Activated B cell treated with CpG ODN at 0.5 μM for 24 hours (primary cell): ENCODE results near the gene WFIKKN1. TPM values are rescaled to one million over a fixed set of nuclear protein-coding genes. Genes with fewer than 3 reads are reported as not detected.
A peak's percentile ranks its signal among the peaks of the same experiment; 100 is the strongest.

Source experiments
- ATAC-seq: fragments of 200-7000 bp; cut with Tn5 transposase; one replicate; pipeline ENCODE4 v1.10.0; 2021; ENCODE audit warnings: low read depth, mild to moderate bottlenecking, moderate library complexity
- CTCF ChIA-PET: fragments of 350-600 bp; sonication (Branson Sonifier 250); formaldehyde crosslinking; loops from one replicate; lab custom pipeline; 2021; ENCODE audit warnings: antibody characterized with exemption; lab: Charles Lee
- POLR2A ChIA-PET: fragments of 350-600 bp; sonication (Branson Sonifier 250); formaldehyde crosslinking; loops from one replicate; lab custom pipeline; 2021; ENCODE audit warnings: antibody characterized with exemption; lab: Charles Lee
- DNase-seq: peaks from one replicate; pipeline ENCODE4 v3.0.0; 2022
- H3K27ac Mint-ChIP-seq: one replicate; pipeline ENCODE4 v1.8.0; 2020; ENCODE audit warnings: mixed read lengths
- H3K27me3 Mint-ChIP-seq: one replicate; pipeline ENCODE4 v1.8.0; 2021; ENCODE audit warnings: mixed read lengths
- H3K36me3 Mint-ChIP-seq: one replicate; pipeline ENCODE4 v1.8.0; 2021; ENCODE audit warnings: low read depth, mixed read lengths
- H3K4me1 Mint-ChIP-seq: one replicate; pipeline ENCODE4 v1.8.0; 2021; ENCODE audit warnings: mixed read lengths
- H3K4me3 Mint-ChIP-seq: one replicate; pipeline ENCODE4 v1.8.0; 2020; ENCODE audit warnings: mild to moderate bottlenecking, mixed read lengths
- H3K9me3 Mint-ChIP-seq: one replicate; pipeline ENCODE4 v1.8.0; 2020; ENCODE audit warnings: mixed read lengths
- intact Hi-C: fragments of 100-400 bp; cut with micrococcal nuclease; formaldehyde crosslinking; loops from one replicate; pipeline ENCODE4 v1.15.1; 2024
- total RNA-seq: library from RNA; stranded (reverse); gene quantifications from 2 replicates; pipeline ENCODE4 v1.2.3, GENCODE V29; 2022
- TF ChIP-seq, protein P1 (sequence below): fragments of 200-600 bp; IDR thresholded peaks from one replicate; pipeline ENCODE4 v1.8.0; 2022; ENCODE audit warnings: antibody characterized with exemption, mild to moderate bottlenecking

The WFIKKN1 gene
- total RNA-seq, 1 donor from 2014 or later = 0.47 TPM

DNA sequence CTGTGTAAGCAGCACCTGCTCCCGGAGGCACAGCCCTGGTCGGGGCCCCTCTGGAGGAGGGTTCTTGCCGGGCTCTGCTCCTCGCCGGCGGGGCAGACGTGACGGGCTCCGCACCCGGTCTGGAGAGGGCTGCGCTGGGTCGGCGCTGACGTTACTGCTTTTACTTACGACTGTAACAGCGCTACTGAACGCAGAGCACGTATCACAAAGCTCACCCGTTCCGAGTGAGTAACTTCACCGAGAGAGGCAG is 42.2 kb upstream of the WFIKKN1 start:
- ATAC-seq (peak; percentile 21), DNase-seq (peak; percentile 70)
- ChIA-PET CTCF (interaction anchor here (1.3 kb wide), 1 partner anchor 9 kb away, joined by 4 read pairs; no protein-coding TSS in a partner anchor), POLR2A (interaction anchor here (0.6 to 2.3 kb wide), 8 partner anchors 9 to 422 kb away, joined by 3 to 14 read pairs (median 5); partner anchors contain the start of genes METTL26, NHLRC4, PIGQ and WDR90)
- H3K4me3 Mint-ChIP-seq = peak overlapping the region; percentile 95
- peaks cover 7% of the 10 kb centered on the region for H3K36me3 Mint-ChIP-seq
- intact Hi-C loops = loop anchor here (2.0 to 5.0 kb wide), 3 partner anchors 72 to 186 kb away; partner anchors contain the start of genes CIAO3 and DECR2
- H3K9me3 Mint-ChIP-seq = no peaks in the 10 kb centered on the region
- no peaks in the 10 kb centered on the region for H3K27me3 Mint-ChIP-seq
- TF ChIP-seq, protein P1, sequence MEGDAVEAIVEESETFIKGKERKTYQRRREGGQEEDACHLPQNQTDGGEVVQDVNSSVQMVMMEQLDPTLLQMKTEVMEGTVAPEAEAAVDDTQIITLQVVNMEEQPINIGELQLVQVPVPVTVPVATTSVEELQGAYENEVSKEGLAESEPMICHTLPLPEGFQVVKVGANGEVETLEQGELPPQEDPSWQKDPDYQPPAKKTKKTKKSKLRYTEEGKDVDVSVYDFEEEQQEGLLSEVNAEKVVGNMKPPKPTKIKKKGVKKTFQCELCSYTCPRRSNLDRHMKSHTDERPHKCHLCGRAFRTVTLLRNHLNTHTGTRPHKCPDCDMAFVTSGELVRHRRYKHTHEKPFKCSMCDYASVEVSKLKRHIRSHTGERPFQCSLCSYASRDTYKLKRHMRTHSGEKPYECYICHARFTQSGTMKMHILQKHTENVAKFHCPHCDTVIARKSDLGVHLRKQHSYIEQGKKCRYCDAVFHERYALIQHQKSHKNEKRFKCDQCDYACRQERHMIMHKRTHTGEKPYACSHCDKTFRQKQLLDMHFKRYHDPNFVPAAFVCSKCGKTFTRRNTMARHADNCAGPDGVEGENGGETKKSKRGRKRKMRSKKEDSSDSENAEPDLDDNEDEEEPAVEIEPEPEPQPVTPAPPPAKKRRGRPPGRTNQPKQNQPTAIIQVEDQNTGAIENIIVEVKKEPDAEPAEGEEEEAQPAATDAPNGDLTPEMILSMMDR = no peak
- H3K27ac Mint-ChIP-seq = peak overlapping the region; percentile 97
- peaks cover 39% of the 10 kb centered on the region for H3K4me1 Mint-ChIP-seq

DNA sequence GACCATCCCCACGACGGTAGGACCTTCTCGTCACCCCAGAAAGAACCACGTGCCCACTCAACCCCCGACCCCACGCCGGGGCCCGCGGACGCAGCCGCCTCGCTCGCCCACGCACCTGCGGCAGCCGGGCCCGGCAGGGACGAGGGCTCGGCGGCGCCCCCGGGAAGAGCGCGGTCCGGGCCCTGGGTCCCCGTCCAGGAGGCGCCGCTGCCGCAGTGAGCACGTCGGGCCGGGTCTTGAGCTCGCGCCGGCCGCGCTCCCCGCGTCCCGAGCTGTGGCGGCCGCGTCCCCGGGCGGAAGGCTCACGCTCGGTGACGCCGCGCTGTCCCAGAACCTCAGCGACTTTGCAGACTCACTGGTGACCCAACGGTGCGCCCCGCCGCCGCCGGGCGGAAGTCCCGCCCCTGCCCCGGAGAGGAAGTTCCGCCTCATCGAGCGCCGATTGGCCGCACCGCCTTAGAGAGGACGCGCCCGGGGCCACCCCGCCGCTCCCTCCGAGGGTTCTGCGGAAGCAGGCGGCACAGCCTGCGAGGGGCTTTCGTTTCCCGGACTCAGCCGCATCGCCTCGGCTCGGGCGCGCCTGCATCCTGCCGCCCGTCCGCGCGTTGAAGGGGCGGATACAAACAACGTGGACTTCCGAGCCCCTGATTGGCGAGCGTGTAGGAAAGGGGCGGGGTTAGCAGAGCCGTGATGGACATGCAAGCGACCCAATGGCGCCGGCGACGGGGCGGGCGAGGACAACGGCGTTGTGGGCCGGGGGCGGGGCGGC is 41.7 kb upstream of the WFIKKN1 start:
- peaks cover 7% of the 10 kb centered on the region for H3K36me3 Mint-ChIP-seq
- peaks cover 41% of the 10 kb centered on the region for H3K4me1 Mint-ChIP-seq
- POLR2A ChIA-PET = interaction anchor here (0.6 to 2.3 kb wide), 7 partner anchors 10 to 238 kb away, joined by 3 to 14 read pairs (median 5); partner anchors contain the start of genes METTL26, NHLRC4, PIGQ and WDR90
- CTCF ChIA-PET = interaction anchor here (1.3 kb wide), 1 partner anchor 9 kb away, joined by 4 read pairs; no protein-coding TSS in a partner anchor
- H3K4me3 Mint-ChIP-seq = peak overlapping the region; percentile 99
- peak overlapping the region; percentile 100 for H3K27ac Mint-ChIP-seq
- intact Hi-C loops = loop anchor here (1.0 to 5.0 kb wide), 7 partner anchors 47 to 237 kb away; partner anchors contain the start of genes AXIN1, CAPN15, CIAO3 and DECR2
- ATAC-seq = peak; percentile 74
- no peaks in the 10 kb centered on the region for H3K9me3 Mint-ChIP-seq
- DNase-seq = peak; percentile 99
- H3K27me3 Mint-ChIP-seq = no peaks in the 10 kb centered on the region
- TF ChIP-seq, protein P1 = no peak

DNA sequence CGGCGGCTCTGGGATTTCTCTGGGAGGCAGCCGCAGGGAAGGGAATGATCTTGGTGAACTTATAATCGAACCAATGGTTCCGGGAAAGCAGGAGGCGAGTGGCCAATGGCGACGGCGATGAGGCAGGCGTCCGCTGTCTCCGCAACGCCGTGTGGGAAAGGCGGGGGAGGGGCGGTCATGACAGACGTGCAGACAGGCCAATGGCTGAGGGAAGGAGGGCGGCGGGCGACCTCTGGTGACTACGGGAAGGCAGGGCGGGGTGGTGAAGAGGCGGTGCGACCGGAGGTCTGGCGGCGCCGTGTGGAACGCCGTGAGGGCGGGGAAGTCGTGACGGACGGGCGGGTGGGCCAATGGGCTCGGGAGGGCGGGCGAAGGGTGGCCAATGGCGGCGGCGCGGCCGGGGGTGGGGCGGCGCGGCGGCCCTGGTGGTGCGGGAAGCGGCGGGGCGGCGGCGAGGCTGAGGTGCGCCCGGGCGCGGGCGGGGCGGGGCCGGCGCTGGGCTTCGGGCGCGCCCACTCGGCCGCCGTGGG is 41.1 kb upstream of the WFIKKN1 start, which contains the start of gene RAB40C:
RAB40C (plus strand) TSS at position 409 of the 530 bp plus-strand sequence. CDS start 226 bp downstream, outside the sequence.
- intact Hi-C loops = loop anchor here (1.0 to 5.0 kb wide), 7 partner anchors 47 to 237 kb away; partner anchors contain the start of genes AXIN1, CAPN15, CIAO3 and DECR2
- CTCF ChIA-PET = no interaction called here
- TF ChIP-seq, protein P1 = no peak
- peaks cover 7% of the 10 kb centered on the region for H3K36me3 Mint-ChIP-seq
- peaks cover 42% of the 10 kb centered on the region for H3K4me1 Mint-ChIP-seq
- DNase-seq (peak; percentile 96), ATAC-seq (peak; percentile 86)
- POLR2A ChIA-PET = no interaction called here
- H3K27ac Mint-ChIP-seq = peak within 1 kb of the TSS; percentile 100
- H3K27me3 Mint-ChIP-seq = no peaks in the 10 kb centered on the region
- no peaks in the 10 kb centered on the region for H3K9me3 Mint-ChIP-seq
- peak within 1 kb of the TSS; percentile 99 for H3K4me3 Mint-ChIP-seq

DNA sequence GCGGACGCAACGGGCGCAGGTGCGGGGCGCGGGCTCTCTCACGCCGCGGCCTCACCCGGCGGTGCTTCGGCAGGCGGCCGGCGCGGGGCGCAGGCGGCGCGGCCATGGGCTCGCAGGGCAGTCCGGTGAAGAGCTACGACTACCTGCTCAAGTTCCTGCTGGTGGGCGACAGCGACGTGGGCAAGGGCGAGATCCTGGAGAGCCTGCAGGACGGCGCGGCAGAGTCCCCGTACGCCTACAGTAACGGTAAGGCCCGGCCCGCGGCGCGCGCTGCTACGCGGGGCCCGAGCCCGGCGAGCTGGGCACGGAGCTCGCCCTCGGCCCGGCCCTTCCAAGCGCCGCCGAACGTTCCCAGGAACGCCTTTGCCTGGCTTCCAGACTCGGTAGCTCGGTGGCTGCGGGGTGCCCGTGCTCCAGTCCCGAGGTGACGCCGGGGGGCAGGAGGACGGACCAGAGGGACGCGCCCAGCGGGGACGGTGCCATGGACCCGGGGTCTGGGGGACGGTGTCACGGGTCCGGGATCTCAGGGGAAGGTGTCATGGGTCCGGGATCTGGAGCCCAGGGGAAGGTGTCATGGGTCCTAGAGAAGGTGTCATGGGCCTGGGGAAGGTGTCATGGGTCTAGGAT is 40.5 kb upstream of the WFIKKN1 start:
- CTCF ChIA-PET = no interaction called here
- H3K27ac Mint-ChIP-seq = no peak overlapping the region
- TF ChIP-seq, protein P1 = no peak
- peak overlapping the region; percentile 80 for H3K4me3 Mint-ChIP-seq
- H3K27me3 Mint-ChIP-seq = no peaks in the 10 kb centered on the region
- H3K9me3 Mint-ChIP-seq = no peaks in the 10 kb centered on the region
- DNase-seq = no peak
- ATAC-seq = no peak
- peaks cover 42% of the 10 kb centered on the region for H3K4me1 Mint-ChIP-seq
- intact Hi-C loops = no loop called here
- H3K36me3 Mint-ChIP-seq = peaks cover 7% of the 10 kb centered on the region
- POLR2A ChIA-PET = interaction anchor here (0.6 kb wide), 1 partner anchor 59 kb away, joined by 3 read pairs; the partner anchor contains the start of gene WDR90
